Measurements from ENCODE around the gene ENTPD1.
"Not testable (repeated sequence)": the region's sequence is repeated elsewhere in the genome, so short reads cannot be mapped to it uniquely, and the experiment has no call there.

The ENTPD1 gene

GRCh38 chr10:95798096-95798855, 42.3 kb downstream of the ENTPD1 start:
- DNase-seq: no peak

- DNase-seq: peak; percentile 52
Measured at GRCh38 chr10:95800286-95800685, 44.3 kb downstream of the ENTPD1 start.

DNA sequence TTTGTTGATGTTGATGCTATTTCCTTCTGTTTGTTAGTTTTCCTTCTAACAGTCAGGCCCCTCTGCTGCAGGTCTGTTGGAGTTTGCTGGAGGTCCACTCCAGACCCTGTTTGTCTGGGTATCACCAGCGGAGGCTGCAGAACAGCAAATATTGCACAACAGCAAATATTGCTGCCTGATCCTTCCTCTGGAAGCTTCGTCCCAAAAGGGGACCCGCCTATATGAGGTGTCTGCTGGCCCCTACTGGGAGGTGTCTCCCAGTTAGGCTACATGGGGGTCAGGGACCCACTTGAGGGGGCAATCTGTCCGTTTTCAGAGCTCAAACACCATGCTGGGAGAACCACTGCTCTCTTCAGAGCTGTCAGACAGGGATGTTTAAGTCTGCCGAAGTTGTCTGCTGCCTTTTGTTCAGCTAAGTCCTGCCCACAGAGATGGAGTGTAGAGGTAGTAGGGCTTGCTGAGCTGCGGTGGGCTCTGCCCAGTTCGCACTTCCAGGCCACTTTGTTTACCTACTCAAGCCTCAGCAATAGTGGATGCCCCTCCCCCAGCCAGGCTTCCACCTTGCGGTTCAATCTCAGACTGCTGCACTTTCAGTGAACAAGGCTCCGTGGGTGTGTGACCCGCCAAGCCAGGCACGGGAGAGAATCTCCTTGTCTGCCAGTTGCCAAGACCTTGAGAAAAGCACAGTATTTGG, 50.9 kb downstream of the ENTPD1 start:
- not testable (repeated sequence) for DNase-seq

- DNase-seq: not testable (repeated sequence)
Measured at GRCh38 chr10:95808705-95809308, 52.8 kb downstream of the ENTPD1 start.

GRCh38 chr10:95809370-95810197, 53.6 kb downstream of the ENTPD1 start:
- no peak for DNase-seq

DNA sequence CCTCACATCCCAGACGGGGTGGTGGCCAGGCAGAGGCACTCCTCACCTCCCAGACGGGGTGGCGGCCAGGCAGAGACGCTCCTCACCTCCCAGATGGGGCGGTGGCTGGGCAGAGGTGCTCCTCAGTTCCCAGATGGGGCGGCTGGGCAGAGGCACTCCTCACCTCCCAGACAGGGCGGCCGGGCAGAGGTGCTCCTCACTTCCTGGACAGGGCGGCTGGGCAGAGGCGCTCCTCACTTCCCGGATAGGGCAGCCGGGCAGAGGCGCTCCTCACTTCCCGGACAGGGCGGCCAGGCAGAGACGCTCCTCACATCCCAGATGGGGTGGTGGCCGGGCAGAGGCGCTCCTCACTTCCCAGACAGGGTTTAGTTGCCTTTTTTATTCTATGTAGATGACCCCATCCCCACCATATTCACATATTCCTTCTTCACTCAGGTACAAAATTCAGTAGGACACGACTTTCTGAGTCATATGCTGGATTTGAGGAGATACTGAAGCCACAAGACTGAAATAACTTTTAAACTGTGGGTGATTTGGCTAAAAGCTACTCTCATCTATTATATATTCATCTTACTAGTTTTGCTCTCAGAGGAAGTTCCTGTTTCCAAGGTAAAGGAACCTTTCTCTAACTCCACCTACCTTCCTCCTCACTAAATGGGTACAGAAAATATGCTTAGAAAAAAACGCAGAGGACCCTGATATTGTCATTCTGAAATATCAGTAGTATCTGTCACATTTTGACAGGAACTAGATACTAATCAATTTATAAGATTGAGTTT, 54.4 kb downstream of the ENTPD1 start:
- no peak for DNase-seq

DNA sequence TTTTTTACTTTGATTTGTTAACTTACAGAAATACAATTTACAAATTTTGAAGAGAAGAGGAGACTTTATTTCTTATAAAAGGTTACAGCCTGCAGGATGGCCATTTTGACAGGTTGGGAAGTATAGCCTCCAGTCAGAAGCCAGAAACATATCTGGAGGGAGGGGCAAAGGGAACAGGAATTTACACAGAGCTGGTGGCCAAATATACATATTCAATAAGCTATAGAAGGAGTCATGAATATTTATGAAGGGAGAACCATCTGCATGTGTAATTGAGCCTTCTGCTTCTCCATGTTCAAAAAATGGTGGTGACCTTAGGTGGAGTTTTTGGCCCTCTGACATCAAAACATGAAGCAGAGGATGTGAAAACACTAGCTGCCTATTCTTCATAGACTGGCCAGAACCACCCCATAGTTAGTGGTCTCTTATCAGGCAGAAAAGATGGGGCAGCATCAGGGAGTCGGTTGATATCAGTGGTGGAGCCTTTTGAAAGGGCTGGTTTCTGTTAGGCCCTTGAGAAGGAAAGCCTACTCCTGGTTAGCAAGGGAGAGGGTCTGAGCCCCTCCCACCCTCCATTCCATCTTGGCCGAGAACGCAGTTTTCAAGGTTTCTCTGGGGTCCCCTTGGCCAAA, 57.2 kb downstream of the ENTPD1 start:
- no peak for DNase-seq

DNA sequence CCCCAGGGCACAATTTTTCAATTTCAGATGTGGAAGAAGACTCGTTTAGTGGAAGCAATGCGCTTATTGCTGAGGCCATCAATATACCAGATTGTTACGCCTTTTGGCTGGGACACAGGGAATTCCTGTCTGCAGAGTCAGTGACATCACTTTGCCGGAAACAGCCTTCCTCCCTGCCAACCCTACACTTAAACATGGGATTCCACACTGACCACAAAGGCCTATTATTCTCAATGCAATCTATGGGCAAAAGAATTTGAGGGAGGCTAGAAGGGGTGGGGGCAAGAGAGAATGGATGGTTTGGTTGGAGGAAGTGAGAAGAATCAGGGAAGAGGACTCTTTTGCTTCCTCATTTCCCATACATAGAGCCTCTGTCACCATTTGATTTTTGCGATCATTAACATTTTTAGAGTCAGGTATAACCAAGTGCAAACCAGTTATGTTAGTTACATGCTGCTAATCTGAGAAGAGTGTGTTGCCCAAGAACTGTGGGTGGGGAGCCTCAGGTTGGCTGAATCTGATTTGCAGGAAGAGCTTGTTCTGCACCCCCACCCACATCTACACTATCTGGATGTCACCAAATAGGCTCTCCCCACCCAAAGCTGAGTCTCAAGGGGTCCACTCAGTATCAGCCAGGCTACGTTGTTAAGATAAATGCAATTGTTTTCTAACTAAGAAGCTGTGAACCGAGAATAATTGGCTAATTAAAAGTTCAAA, 58.2 kb downstream of the ENTPD1 start:
- no peak for DNase-seq

GRCh38 chr10:95815133-95815532, 59.2 kb downstream of the ENTPD1 start:
- no peak for DNase-seq

DNA sequence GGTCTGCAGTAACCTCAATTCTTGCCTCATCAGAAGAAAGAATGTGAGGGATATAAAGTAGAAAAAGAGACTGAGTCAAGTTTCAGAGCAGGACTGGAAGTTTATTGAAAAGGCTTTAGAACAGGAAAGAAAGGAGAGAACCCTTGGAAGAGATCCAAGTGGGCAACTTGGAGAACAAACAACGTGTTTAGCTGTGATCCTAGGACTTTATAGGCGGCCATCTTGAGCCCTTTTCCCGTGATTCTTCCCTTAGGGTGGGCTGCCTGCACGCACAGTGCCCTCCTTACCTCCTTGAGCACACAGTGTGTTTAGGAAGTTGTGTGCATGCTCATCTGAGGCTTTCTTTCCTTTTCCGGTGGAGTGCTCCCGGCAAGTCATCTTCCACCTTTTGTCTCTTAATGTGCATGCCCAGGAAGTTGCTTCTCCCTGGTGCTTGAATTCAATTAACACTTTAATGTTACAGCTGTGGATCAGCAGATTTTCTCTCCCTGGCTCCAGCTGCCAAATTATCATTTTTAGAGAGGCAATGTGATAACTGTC, 59.8 kb downstream of the ENTPD1 start:
- DNase-seq: no peak

- no peak for DNase-seq
Measured at GRCh38 chr10:95818010-95818409, 62.0 kb downstream of the ENTPD1 start.

- DNase-seq: no peak
Measured at GRCh38 chr10:95818668-95819067, 62.7 kb downstream of the ENTPD1 start.

GRCh38 chr10:95819620-95820329, 63.8 kb downstream of the ENTPD1 start:
- DNase-seq: peak; percentile 55

DNA sequence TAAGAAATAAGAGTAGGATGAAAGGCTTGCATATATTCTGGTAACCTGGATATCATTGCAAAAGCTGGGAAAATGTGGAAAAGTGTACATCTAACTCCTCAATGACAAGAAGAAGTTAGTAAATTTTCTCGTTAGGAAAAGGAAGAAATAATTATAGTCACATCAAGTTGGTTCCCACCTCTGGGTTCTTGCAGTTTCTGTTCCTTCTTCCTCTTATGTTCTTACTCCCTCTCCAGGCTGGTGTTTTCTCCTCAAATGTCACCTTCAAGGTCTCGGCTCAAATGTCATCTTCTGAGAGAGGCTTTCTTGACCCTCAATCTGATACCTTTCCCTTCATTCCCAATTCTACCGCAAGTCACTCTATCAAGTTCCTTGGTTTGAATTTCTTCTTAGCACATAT, 64.4 kb downstream of the ENTPD1 start:
- no peak for DNase-seq

GRCh38 chr10:95821720-95822119, 65.8 kb downstream of the ENTPD1 start:
- no peak for DNase-seq

DNA sequence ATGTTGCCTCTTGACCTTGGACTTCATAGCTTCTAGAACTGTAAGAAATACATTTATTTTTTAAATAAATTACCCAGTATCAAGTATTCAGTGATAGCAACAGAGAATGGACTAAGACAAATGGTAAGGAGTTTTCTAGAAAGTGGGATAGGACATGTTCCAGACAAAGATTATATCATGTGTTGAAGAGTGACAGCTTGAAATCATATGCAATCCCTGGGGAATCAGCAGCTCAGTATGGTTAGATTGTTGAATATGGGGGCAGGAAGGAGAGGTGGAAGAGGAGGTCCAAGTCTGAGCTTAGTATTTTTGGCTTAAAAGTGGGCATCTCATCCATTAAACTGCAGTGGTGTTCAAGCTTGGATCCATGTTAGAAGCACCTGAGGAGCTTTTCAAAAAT, 74.1 kb downstream of the ENTPD1 start:
- no peak for DNase-seq

- peak; percentile 43 for DNase-seq
Measured at GRCh38 chr10:95831076-95831475, 75.1 kb downstream of the ENTPD1 start.

- peak; percentile 60 for DNase-seq
Measured at GRCh38 chr10:95831515-95831914, 75.6 kb downstream of the ENTPD1 start.

- peak; percentile 92 for DNase-seq
Measured at GRCh38 chr10:95832216-95833041, 76.5 kb downstream of the ENTPD1 start.

All from activated CD4-positive, alpha-beta T cell treated with anti-CD3 and anti-CD28 coated beads, Interleukin-10, Interleukin-2, amounts not matched to agents 100 ng/mL and 50 ng/mL, durations not matched to agents 16 hours and 8 hours (primary cell).